Liver (tissue), 9 donors: ENCODE data around the gene CAMKK1. TPM values are rescaled to one million over a fixed set of nuclear protein-coding genes. Genes with fewer than 3 reads are reported as not detected.

Source experiments
- DNase-seq: peaks from one replicate; pipeline ENCODE4 v3.0.0-alpha.2; 2017; ENCODE audit warnings: low spot score
- H3K27ac ChIP-seq, 2 donors: one replicate each; pipeline ENCODE4 v1.7.0; 2013; ENCODE audit warnings: inconsistent platforms in 2 of 2, low read length in 2 of 2, control low read depth in 1 of 2, low read depth in 1 of 2, mild to moderate bottlenecking in 1 of 2
- H3K27me3 ChIP-seq, 4 donors: one replicate each; pipeline versions ENCODE4 v1.6.1 to v1.7.0; 2013; ENCODE audit warnings: low read length in 3 of 4, inconsistent platforms in 1 of 4, mild to moderate bottlenecking in 1 of 4, moderate library complexity in 1 of 4; ENCODE audit not compliant: control insufficient read depth in 4 of 4, insufficient read depth in 4 of 4
- H3K36me3 ChIP-seq, 4 donors: one replicate each; pipeline versions ENCODE4 v1.6.1 to v1.7.0; 2013; ENCODE audit warnings: low read length in 3 of 4, mild to moderate bottlenecking in 3 of 4, low read depth in 1 of 4, moderate library complexity in 1 of 4; ENCODE audit not compliant: control insufficient read depth in 4 of 4, insufficient read depth in 3 of 4
- H3K4me1 ChIP-seq, 4 donors: one replicate each; pipeline versions ENCODE4 v1.6.1 to v1.7.0; 2013; ENCODE audit warnings: low read length in 3 of 4, mild to moderate bottlenecking in 3 of 4, moderate library complexity in 1 of 4; ENCODE audit not compliant: control insufficient read depth in 4 of 4, insufficient read depth in 4 of 4
- H3K4me3 ChIP-seq, 3 donors: one replicate each; pipeline versions ENCODE4 v1.6.1 to v1.7.0; 2013; ENCODE audit warnings: low read length in 3 of 3, control low read depth in 1 of 3, low read depth in 1 of 3, mild to moderate bottlenecking in 1 of 3
- H3K9ac ChIP-seq, 2 donors: one replicate each; pipeline ENCODE4 v1.7.0; 2013; ENCODE audit warnings: low read length in 2 of 2, mild to moderate bottlenecking in 2 of 2, moderate library complexity in 2 of 2, control low read depth in 1 of 2, low read depth in 1 of 2
- H3K9me3 ChIP-seq, 4 donors: one replicate each; pipeline versions ENCODE4 v1.6.1 to v1.7.0; 2013; ENCODE audit warnings: low read length in 3 of 4; ENCODE audit not compliant: control insufficient read depth in 4 of 4
- ATF3 ChIP-seq: IDR thresholded peaks from 2 replicates; pipeline ENCODE4 v1.6.1; 2016; ENCODE audit warnings: antibody characterized with exemption
- EGR1 ChIP-seq, 2 donors: IDR thresholded peaks; 2 replicates each; pipeline ENCODE4 v1.6.1; 2016 to 2018; ENCODE audit warnings: antibody characterized with exemption in 2 of 2, low read depth in 2 of 2
- FOXA1 ChIP-seq: IDR thresholded peaks from 2 replicates; pipeline ENCODE4 v1.6.1; 2016; ENCODE audit warnings: antibody characterized with exemption
- GABPA ChIP-seq, 2 donors: IDR thresholded peaks in 1 of 2; conservative IDR thresholded peaks in 1 of 2; 2 replicates each; pipeline ENCODE4 v1.6.1; 2016; ENCODE audit warnings: antibody characterized with exemption in 2 of 2, mild to moderate bottlenecking in 1 of 2, moderate library complexity in 1 of 2
- HNF4A ChIP-seq, 2 donors: conservative IDR thresholded peaks; 2 replicates each; pipeline ENCODE4 v1.6.1; 2016; ENCODE audit warnings: antibody characterized with exemption in 2 of 2, mild to moderate bottlenecking in 2 of 2
- JUND ChIP-seq, 2 donors: IDR thresholded peaks; 2 replicates each; pipeline ENCODE4 v1.6.1; 2016; ENCODE audit warnings: antibody characterized with exemption in 2 of 2
- MAX ChIP-seq: IDR thresholded peaks from 2 replicates; pipeline ENCODE4 v1.6.1; 2016; ENCODE audit warnings: antibody characterized with exemption
- RAD21 ChIP-seq, 2 donors: IDR thresholded peaks; 2 replicates each; pipeline ENCODE4 v1.6.1; 2016; ENCODE audit warnings: antibody characterized with exemption in 2 of 2, mild to moderate bottlenecking in 2 of 2
- REST ChIP-seq: IDR thresholded peaks from 2 replicates; pipeline ENCODE4 v1.6.1; 2016; ENCODE audit warnings: antibody characterized with exemption, mild to moderate bottlenecking
- RXRA ChIP-seq, 2 donors: IDR thresholded peaks; 2 replicates each; pipeline ENCODE4 v1.6.1; 2017 to 2018; ENCODE audit warnings: antibody characterized with exemption in 2 of 2, mild to moderate bottlenecking in 1 of 2
- SP1 ChIP-seq: IDR thresholded peaks from 2 replicates; pipeline ENCODE4 v1.6.1; 2018; ENCODE audit warnings: antibody characterized with exemption, mild to moderate bottlenecking
- TAF1 ChIP-seq: conservative IDR thresholded peaks from 2 replicates; pipeline ENCODE4 v1.6.1; 2016; ENCODE audit warnings: antibody characterized with exemption, mild to moderate bottlenecking
- YY1 ChIP-seq: IDR thresholded peaks from 2 replicates; pipeline ENCODE4 v1.6.1; 2016; ENCODE audit warnings: antibody characterized with exemption, mild to moderate bottlenecking
- whole genome bisulfite sequencing: extraction: QIAGEN DNeasy Blood & Tissue Kit; methylation state at CpG from one replicate; pipeline ENCODE4 v1.1.7; 2013; 5-methylcytosine and 5-hydroxymethylcytosine counted together
- polyA plus RNA-seq, 2 donors: library from polyadenylated mRNA; stranded (reverse) in 1 of 2; unstranded in 1 of 2; fragments of 200-250 nt in 1 of 2; fragments of >200 nt in 1 of 2; fragmentation: Nextera tagmentation in 1 of 2; extraction: Ambion mirVana in 1 of 2; gene quantifications; one replicate each; pipeline versions ENCODE4 v1.2.1 to v1.2.3, GENCODE V29; 2013 to 2015
- total RNA-seq, 2 donors: library from RNA; depleted of rRNA; stranded (reverse); fragments of >200 nt; gene quantifications; one replicate each; pipeline ENCODE4 v1.2.3, GENCODE V29; 2014
- donor health status: healthy.
- donor health status: healthy.
- donor health status: healthy.
- donor health status: healthy.
- donor health status: healthy.

The CAMKK1 gene
- total and polyA plus RNA-seq, 4 donors: 0.24 to 0.67 (median 0.50) TPM

GRCh38 chr17:3848229-3848835, 44.5 kb downstream of the CAMKK1 start:
- no peak overlapping the region for H3K4me3 ChIP-seq
- no peaks in the 10 kb centered on the region for H3K27me3 ChIP-seq
- H3K36me3 ChIP-seq: no peaks in the 10 kb centered on the region
- no peak for TF ChIP-seq FOXA1
- no peak for TF ChIP-seq SP1
- TF ChIP-seq ATF3: no peak
- H3K4me1 ChIP-seq: peaks cover 0 to 18% (median 8%) of the 10 kb centered on the region in 4 donors
- no peak overlapping the region for H3K27ac ChIP-seq
- H3K9ac ChIP-seq: no peak overlapping the region
- no peaks in the 10 kb centered on the region for H3K9me3 ChIP-seq
- 86% methylated on average over 9 of the region's 9 CpGs for WGBS
- DNase-seq: no peak

DNA sequence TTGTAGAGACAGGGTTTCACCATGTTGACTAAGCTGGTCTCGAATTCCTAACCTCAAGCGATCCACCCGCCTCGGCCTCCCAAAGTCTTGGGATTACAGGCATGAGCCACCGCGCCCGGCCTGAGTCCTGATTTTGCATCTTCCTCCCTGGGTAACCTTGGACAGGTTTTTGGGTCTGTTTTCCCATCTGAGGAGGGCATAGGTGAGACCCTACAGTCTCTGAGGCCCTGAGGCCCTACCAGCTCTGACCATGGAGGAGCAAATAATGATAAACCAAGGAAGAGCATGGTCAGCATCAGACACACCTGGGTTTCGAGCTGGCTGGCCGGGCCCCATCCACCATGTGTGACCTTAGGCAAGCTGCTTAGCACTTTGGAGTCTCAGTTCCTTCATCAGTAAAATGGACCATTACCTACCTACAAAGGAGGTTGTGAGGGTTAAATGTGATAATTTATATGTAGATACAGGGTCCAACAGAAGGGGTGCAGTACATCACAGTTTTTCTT, 45.6 kb downstream of the CAMKK1 start:
- DNase-seq: no peak
- Histone ChIP-seq H3K27ac (no peak overlapping the region), H3K9ac (no peak overlapping the region)

DNA sequence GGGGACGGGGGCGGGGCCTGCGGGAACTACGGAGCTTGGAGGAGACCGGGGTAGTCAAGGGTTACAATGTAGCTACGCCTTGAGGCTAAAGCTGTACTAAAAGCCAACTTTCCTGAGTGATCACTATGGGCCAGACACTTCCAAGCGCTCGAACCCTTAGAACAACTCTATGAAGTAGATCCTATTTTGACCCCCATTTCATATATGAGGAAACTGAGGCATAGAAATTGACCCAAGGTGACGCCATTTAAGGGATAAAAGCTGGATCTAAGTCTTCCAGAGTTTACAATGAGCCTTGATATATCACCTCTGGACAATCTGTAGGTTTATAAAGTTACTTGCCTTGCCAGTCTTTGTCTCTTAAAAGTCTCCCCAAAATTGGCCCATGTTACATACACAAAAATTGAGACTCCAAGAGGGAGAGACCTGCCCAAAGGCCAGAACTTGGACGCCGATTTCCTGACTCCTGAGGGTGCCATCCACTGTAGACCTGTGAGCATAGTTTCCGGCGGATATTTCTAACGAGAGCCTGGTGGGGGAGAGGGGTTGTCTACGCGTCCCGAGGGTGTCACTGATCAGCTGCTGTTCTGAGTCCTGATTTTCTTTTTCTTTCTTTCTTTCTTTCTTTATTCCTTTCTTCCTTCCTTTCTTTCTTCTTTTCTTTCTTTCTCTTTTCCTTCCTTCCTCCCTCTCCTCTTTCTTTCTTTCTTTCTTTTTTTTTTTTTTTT, 46.3 kb downstream of the CAMKK1 start:
- H3K9me3 ChIP-seq: no peaks in the 10 kb centered on the region
- H3K4me1 ChIP-seq: peaks cover 0 to 18% (median 8%) of the 10 kb centered on the region in 4 donors
- H3K27ac ChIP-seq: no peak overlapping the region
- 47% methylated on average over 17 of the region's 17 CpGs for WGBS
- peaks cover 0 to 10% (median 2%) of the 10 kb centered on the region in 4 donors for H3K36me3 ChIP-seq
- no peaks in the 10 kb centered on the region for H3K27me3 ChIP-seq
- H3K9ac ChIP-seq: no peak overlapping the region
- no peak overlapping the region for H3K4me3 ChIP-seq
- no peak for TF ChIP-seq RXRA (IDR thresholded peaks at IDR 0.05)
- DNase-seq: no peak

More for the DNA sequence above, 45.6 kb downstream of the CAMKK1 start:
- H3K9me3 ChIP-seq: no peaks in the 10 kb centered on the region
- no peak overlapping the region for H3K4me3 ChIP-seq
- TF ChIP-seq YY1 (no peak), GABPA (IDR thresholded peaks at IDR 0.05 in 1 of 2, conservative IDR thresholded peaks at IDR 0.05 in 1 of 2) (no peak), HNF4A (conservative IDR thresholded peaks at IDR 0.05) (no peak), RAD21 (IDR thresholded peaks at IDR 0.05) (no peak), EGR1 (IDR thresholded peaks at IDR 0.05; ENCODE audit: low read depth in 2 of 2) (no peak)
- H3K36me3 ChIP-seq: peaks cover 0 to 7% (median 2%) of the 10 kb centered on the region in 4 donors
- WGBS: 94% methylated on average over 9 of the region's 9 CpGs
- H3K4me1 ChIP-seq: peaks cover 0 to 18% (median 8%) of the 10 kb centered on the region in 4 donors
- no peaks in the 10 kb centered on the region for H3K27me3 ChIP-seq

GRCh38 chr17:3845621-3846436, 47.0 kb downstream of the CAMKK1 start, which contains the start of gene NCBP3:
Gene NCBP3 (minus strand): TSS chr17:3846246. CDS start chr17:3846223, 23 bp downstream.
- Histone ChIP-seq H3K9ac (peak within 1 kb of the TSS; percentile 49 to 92), H3K4me1 (peaks cover 0 to 18% (median 8%) of the 10 kb centered on the region in 4 donors), H3K9me3 (no peaks in the 10 kb centered on the region), H3K36me3 (peaks cover 0 to 10% (median 4%) of the 10 kb centered on the region in 4 donors), H3K4me3 (peak within 1 kb of the TSS; percentile 86 to 94 (median 87)), H3K27me3 (no peaks in the 10 kb centered on the region), H3K27ac (peak within 1 kb of the TSS; percentile 79 to 88)
- DNase-seq: peak; percentile 94
- WGBS: under 1% methylated on average over 76 of the region's 76 CpGs
- TF ChIP-seq REST (no peak), TAF1 (peak; percentile 79), RXRA (IDR thresholded peaks at IDR 0.05) (no peak), GABPA (IDR thresholded peaks at IDR 0.05 in 1 of 2, conservative IDR thresholded peaks at IDR 0.05 in 1 of 2) (peak in 1 of 2 donors; percentile 35), JUND (IDR thresholded peaks at IDR 0.05) (no peak), RAD21 (IDR thresholded peaks at IDR 0.05) (peak; percentile 68 to 77), HNF4A (conservative IDR thresholded peaks at IDR 0.05) (no peak), MAX (no peak), FOXA1 (no peak), SP1 (peak; percentile 70), YY1 (peak; percentile 82), ATF3 (no peak)
